ENCODE results near the gene CFAP74.

DNA sequence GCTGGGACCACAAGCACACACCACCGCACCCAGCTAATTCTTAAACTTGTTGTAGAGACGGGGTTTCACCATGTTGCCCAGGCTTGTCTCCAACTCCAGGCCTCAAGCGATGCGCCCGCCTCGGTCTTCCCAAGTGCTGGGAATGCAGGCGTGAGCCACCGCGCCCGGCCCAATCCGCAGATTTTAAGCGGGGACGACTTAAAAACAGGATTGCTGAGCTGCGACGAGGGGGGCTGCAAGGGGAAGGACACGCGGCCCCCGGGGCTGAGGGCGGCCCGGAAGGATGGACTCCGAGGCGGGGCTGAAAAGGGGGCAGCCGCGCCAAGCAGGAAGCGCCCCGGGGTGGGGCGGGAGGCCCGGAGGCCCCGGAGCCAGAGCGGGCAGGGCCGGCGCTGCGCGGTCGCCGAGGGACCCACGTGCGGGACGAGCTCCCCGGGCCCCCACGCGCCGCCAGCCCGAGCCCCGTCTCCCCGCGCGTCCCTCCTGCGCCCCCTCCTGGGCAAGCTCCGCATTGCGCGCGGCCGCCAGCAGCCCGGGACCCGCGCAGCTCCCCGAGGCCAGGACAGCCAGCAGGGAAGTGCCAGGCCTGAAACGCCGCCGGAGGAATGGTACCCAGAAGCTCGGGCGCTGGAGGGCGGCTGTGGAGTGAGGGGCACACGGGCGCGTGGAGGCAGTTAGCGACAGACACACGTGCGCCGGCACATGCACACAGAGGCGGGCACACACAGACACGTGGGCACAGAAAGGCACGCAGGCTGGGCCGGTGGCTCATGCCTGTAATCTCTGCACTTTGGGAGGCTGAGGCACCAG lies 41.1 kb upstream of the CFAP74 start:
- peak; percentile 73 for TF ChIP-seq CTCF (conservative IDR thresholded peaks at IDR 0.05; ENCODE audit: low read depth, low read length)
- TF ChIP-seq EZH2 (IDR thresholded peaks at IDR 0.05; ENCODE audit: borderline replicate concordance, low read depth, low read length, poor library complexity, severe bottlenecking), result no peak
